Activated T-helper 1 cell treated with anti-CD3 and anti-CD28 coated beads, Interleukin-2, amount 50 U/mL, for 16 hours (primary cell): ENCODE data around the gene ARL17B.
A peak's percentile ranks its signal among the peaks of the same experiment; 100 is the strongest.
"Not testable (repeated sequence)": the region's sequence is repeated elsewhere in the genome, so short reads cannot be mapped to it uniquely, and the experiment has no call there.

Source experiments
- DNase-seq, 2 donors: peaks; one replicate each; pipeline ENCODE4 v3.0.0-alpha.2; 2020; ENCODE audit warnings: low read depth in 1 of 2, low spot score in 1 of 2

ARL17B gene

DNA sequence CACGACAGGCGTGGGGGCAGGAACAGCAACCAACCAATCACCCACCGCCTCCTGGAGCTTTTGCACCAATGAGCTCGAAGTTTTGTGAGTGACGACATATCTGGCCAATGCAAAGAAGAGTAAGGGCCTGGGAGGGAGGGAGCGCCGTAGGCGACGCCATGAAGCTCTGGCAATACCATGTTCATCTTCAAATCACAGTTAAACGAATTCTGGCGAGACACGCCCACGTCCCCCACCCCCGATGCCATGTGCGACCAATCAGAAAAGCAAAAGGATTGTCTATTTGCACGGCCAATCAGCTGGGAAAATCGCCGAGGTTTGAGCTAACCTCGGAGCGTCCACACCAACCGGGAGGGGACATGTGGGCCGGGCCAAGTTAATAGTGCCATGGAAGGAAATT, at the start of gene ARL17B:
Gene ARL17B (minus strand): TSS at position 12 of the 400 bp plus-strand sequence. CDS start 3,369 bp downstream, outside the sequence.
- DNase-seq = peak; percentile 41 to 50

DNA sequence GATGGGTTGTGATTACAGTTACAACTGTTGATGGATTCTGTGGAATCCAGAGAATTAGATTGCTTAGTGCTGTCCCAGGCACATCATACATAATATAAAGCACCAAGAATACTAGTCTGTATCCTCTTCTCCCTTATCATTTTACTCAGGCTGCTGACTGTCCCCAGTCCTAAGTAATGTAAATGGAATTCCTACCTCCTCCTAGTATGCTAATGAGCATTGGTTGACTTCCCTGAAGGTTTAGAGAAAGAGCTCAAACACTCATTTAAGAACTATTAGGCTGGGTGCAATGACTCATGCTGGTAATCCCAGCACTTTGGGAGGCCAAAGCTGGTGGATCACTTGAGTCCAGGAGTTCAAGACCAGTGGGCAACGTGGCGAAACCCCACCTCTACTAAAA, 48.3 kb upstream of the ARL17B start:
- DNase-seq = not testable (repeated sequence)

DNA sequence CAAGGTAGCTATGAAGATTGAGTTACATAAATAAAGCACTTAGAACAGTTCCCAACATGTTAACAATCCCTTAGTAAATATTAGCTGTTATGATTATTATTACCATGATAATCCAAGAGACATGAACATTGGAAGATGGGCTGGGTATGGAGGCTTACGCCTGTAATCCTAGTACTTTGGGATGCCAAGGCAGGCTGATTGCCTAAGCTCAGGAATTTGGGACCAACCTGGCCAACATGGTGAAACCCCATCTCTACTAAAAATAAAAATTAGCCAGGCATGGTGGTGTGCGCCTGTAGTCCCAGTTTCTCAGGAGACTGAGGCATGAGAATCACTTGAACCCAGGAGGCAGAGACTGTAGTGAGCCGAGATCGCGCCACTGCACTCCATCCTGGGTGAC, 45.6 kb upstream of the ARL17B start:
- DNase-seq = not testable (repeated sequence)

DNA sequence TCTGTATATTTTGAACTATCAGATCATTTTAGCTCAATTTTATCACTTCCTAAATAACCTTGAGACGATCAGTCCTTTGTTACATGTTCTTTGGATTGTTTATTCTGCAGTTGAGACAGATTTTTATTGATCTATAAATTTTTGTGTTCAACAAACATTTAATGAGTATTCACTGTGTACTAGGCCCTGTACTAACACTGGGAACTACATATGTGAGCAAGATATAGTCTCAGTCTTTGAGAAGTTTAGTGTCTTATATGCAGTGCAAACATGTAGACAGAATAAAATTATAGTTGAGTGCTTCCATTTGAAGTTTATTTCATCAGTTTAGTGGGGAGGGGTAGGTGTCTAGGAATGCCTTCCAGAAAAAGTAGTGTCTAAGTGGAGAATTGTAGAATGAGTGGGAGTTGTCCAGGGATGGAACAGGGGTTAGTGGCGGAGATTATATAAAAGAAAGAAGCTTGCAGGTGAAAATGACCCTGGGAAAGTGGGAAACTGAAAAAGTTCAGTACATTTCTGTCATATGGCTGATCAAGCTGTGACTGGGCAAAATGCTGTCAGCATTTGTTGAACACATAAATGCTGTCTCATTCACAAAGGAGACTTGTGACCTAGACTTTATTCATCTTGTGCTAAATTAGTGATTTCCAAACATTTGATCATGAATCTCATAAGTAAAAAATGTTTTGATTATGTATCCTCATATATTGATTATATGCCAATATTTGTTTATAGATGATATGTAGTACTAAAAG, 39.6 kb upstream of the ARL17B start:
- DNase-seq = not testable (repeated sequence)

DNA sequence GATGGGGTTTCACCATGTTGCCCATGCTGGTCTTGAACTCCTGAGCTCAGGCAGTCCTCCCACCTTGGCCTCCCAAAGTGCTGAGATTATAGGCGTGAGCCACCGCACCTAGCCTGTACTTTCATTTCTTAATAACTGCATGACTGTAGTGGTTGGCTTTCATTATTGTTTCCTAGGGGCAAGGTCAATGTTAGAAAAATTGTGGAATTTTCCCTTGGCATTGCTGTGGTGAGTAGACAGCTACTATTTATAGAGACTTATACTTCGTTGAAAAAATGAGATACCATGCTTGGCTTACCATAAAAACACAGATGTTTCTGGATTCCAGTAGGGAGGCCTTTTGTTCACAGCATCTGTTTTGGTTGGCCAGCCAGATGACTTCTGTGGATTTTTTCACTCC, 39.0 kb upstream of the ARL17B start:
- not testable (repeated sequence) for DNase-seq

DNA sequence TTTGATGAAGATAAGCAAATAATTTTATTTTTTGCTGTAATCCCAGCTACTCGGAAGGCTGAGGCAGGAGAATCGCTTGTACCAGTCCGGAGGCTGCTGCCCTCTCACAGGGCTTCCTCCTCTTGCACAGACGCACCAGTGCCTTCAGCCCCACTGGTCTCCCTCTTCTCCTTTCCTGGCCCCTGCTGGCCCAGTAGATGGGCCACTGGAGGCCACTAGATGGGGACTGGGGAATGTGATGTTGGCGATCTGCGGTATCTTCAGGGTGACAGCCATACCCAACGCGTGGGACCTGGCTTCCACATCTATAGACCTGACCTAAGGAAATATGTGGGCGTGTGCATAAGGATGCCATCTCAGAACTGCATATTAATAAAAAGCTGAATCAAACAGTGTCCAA, 38.4 kb upstream of the ARL17B start:
- DNase-seq = not testable (repeated sequence)

DNA sequence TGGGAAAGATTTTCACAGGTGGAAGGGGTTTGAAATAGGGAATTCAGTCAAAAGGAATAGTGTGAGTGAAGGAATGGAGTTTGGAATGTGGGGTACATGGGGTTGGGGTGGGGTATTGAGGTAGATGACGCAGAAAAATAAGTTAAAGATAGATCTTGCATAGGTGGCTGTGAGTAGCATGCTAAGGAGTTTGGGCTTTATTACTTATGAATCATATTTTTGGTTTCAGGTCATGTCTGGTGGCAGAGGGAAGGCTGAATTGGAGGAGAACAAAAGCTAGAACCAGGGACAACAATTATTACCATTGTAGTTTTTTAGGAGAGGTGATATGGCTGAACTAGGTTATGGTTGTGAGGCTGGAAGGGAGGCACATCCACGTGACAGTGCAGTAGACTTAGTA, 34.7 kb upstream of the ARL17B start:
- DNase-seq = not testable (repeated sequence)

DNA sequence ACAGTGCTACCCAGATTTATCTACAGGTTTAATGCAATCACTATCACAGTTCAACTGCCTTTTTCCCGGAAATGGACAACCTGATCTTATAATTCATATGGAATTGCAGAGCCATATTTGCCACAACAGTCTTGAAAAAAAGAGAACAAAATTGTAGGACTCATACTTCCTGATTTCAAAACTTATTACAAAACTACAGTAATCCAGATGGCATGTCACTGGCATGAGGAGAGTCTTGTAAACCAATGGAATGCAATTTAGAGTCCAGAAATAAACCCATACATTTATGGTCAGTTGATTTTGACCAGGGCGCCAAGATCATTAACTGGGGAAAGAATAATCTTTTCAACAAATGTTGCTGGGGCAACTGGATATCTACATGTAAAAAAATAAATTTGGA, 32.1 kb upstream of the ARL17B start:
- DNase-seq = not testable (repeated sequence)

DNA sequence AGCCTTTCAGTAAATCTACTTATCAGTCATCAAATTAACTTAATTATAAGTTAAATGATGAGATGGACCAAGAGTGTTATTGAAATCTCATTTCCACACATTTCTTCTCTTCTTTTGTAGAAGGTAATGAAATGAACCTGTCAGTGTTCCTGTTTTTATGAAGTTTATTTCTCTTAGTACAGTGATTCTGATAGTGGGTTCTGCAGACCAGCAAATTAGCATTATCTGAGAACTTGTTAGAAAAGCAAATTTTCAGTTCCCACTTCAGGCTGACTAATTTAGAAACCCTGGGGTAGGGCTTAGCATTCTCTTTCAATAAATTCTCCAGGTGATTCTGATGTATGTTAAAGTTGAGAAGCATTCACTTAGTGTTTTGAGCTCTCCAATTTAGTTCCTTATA, 23.9 kb upstream of the ARL17B start:
- DNase-seq = not testable (repeated sequence)

DNA sequence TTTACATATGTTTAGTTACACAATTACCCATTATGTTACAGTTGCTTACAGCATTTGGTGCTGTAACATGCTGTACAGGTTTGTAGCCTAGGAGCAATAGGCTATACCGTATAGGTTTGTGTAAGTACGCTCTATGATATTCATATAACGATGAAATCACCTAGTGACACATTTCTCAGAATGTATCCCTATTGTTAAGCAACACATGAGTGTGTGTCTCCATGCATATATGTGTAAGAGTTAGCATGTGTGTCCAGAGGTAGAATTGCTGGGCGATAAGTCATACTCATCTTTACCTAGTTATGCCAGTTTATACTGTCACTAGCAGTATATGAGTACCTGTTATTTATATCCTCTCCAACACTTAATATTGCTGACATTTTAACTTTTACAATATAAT, 21.6 kb upstream of the ARL17B start:
- not testable (repeated sequence) for DNase-seq

DNA sequence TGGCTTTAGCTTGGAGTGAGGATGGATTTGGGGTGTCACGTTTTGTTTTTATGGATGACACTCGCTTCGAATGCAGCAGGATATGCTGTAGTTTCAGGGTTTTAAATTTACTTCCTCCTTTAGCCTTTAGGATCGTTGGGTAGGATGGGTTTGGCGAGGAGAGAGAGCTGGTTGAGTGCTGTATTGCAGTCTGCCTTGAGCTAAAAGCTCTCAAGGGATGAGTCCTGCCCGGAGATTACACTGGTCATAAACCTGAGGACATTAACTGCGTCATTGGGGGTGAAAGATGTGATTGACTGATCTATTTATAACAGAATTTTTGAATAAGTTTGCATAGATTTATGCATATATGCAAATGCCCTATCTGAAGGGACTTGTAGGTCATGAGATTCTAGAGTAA, 11.9 kb upstream of the ARL17B start:
- not testable (repeated sequence) for DNase-seq

DNA sequence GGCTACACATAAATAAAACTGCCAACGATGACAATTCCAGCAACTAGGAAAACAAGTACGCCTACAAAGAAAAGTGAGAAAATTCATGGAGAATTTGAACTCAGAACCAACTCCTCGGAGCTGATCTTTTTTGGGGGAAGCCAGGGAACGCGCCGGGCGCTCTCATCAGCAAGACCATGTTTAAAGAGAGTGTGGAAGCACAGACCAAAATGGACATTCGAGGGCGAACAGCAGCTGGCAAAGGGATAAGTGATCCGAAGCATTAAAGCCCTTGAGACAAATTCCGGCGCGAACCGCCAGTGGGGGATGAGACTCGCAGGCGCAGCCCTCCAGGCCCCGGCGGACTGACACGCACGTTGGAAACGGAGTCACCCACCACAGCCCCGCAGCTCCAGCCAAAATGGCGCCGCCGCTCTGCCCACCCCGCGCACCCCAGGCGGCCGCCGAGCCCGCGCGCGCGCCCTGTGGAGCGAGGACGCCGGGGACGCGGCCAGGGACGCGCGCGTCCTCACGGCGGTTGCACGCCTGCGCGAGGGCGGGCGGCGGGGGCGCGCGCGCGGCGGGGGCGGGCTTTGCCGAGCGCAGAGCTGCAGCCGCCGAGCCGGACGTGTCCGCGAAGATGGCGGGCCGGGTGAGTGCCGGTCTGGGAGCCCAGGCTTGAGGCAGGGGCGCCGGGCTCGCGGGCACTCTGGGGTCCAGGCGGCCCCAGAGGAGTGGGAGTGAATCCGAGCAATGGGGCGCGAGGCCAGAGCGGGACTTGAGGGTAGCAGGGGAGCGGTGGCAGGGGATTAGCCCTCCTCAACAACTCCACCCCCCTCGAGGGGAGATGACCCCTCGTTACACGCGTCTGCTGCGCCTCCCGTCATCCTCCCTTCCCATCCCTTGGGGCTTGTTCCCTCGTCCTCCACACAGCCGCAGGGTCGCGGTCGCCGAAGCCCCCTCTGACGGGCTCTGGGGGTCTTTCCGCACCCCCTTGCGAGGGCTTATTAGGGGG, 11.0 kb upstream of the ARL17B start:
- DNase-seq = not testable (repeated sequence)

DNA sequence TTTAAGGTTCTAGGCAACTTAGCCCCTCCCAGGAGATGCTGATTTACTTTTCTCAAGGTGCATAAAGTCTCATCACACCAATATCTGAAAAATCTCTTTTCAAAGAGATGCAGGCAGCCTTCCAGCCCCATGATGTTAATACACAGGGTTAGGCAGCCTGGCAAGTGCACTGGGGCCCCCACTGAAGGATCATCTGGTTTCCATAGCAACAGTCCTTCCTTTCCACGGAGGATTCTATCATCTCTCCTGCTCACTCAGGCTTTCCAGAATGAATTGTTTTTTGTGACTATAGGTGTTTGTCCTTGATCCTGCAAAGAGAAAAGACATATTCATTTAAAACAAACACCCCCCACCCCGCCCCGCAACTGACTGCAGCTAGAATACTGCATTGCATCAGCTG, 6.0 kb upstream of the ARL17B start:
- not testable (repeated sequence) for DNase-seq

DNA sequence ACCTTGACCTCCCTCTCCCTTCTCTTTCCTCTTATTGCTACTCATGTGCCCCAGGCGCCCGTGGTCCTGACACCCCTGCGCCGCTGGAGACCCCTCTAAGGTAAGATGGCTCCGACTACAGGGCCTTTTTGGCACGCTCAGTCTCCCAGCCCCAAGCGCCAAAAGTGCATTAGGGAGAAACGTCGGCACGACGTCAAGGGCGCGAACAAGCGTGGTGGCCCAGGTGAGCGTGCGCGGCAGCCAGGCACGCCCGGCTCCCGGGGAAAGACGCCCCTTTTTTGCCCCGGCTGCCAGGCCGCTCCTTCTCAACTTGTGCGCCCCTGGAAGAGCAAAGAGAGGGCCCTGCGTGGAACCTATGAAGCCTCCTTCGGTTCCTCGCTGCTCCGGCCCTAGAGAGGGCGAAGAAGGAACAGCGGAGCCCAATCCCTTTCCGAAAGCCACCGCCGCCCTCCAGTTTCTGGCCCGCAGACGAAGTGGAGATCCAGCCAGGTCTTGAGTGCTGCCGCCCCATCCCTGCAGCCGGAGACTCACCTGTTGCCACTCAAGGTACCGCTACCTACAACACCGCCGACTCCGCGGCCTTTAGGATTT, 326 bp downstream of the ARL17B start:
- not testable (repeated sequence) for DNase-seq

DNA sequence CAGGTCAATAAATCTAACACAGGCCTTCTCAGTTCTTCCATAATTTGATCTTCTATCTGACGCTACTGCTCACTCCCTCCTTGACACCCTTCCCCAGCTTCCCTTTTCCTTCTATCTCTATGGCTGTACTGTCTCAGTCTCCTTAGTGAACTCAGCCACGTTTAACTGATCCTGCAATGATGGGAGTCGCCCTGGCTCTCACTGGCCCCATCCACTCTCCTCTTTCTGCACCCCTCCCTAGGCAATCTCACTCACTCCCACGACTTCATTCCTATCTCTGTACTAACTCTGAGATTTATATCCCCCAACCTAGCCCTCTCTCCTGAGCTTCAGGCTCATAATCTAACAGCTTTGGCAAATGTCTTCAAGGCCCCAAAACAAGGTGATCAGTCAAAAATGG, 7.7 kb downstream of the ARL17B start:
- not testable (repeated sequence) for DNase-seq

DNA sequence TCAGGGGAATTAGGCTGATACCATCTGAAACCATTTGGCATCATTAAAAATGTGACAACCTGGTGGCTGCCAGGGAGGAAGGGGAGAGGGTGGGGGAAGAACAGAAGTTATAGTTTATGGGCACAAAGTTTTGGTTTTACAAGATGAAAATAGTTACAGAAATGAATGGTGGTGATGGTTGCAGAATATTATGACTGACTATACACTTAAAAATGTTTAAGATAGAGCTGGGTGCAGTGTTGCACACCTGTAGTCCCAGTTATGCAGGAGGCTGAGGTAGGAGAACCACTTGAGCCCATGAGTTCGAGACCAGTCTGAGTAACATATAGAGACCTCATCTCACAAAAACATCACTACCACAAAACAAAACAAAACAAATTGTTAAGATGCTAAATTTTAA, 12.5 kb downstream of the ARL17B start:
- DNase-seq = not testable (repeated sequence)

DNA sequence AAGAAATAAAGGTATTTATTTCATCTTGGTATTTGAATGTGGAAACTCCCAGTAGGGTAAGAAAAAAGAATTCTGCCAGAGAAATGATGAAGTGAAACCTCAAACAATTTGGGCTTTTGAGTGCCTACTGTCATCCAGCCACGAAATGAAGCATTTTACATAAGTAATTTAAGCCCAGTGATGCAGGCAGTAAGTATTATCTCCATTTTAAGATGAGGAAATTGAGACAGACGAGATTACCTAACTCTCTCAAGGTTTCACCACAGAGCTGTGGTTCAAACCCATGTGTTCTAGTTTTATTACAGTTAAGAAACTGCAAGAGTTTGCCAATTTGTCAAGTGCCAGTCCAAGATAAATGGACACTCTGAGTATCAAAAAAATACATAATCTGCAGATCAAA, 13.2 kb downstream of the ARL17B start:
- not testable (repeated sequence) for DNase-seq

DNA sequence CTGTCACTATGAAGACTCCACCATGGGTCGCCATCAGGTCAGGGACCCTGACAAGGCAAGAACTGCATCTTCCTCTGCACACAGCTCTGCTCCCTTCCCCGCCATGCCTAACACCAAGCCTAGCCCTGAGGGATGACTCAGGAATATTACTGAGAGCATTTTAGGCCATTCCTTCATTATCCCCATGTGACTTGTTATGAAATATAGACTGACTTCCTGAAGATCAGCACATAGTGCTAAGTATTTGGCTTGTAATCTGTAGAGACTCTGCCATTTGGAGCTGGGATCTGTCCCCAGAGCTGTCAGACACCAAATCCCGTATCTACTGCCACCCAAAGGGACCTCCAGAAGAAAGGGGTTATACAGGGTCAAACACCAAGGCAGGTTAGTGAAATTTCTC, 19.4 kb downstream of the ARL17B start:
- DNase-seq = not testable (repeated sequence)

DNA sequence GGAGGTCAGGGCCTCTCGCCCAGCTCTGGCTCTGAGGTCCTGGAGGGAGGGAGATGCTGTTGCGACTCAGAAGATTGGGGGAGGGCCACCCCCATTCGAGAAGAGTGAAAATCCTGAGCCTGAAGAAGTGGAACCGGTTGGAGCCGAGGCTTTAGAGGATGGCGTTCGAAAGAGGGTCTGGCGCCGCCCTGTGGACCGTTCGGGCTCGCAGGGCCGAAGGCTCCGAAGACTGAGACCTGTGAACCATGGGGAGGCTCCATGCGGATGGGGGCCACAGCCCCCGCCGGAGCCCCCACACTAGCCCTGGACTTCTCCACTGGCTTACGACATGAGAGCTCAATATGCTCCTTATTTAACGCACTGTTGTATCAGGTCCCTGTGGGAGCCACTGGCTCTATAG, 20.3 kb downstream of the ARL17B start:
- DNase-seq = not testable (repeated sequence)

DNA sequence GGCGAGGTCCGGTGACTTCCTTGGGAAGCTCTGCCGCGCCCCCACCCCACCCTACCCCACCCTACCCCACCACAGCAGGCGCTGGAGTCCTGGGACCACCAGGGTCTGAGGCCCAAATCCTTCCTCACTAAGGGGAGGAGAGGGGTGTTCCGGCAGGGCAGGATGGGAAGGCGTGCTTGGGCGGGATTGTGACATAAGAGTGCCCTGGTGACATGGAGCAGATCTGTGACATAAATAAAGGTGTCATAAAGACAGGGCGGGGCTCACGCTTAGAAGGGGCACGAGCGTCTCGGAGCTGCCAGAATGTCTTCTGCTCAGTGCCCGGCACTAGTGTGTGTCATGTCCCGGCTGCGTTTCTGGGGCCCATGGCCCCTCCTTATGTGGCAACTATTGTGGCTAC, 66.7 kb downstream of the ARL17B start, which contains the start of gene LRRC37A:
Gene LRRC37A (plus strand): TSS at position 301 of the 400 bp plus-strand sequence. CDS start 3 bp downstream, at position 304.
- not testable (repeated sequence) for DNase-seq

DNA sequence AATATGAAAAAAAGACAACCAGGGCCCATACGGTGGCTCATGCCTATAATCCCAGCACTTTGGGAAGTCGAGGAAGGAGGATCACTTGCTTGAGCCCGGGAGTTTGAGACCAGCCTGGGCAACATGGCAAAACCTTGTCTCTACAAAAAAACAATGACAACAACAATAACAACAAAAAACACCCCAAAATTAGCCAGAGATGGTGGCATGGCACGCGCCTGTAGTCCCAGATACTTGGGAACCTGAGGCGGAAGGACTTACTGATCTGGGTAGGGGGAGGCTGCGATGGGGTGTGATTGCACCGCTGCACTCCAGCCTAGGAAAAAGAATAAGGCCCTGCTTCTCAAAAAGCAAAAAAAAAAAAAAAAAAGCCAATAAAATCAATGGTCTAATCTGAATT, 69.9 kb downstream of the ARL17B start:
- DNase-seq = not testable (repeated sequence)
